HFF-Myc (cell line): ENCODE measurements around the gene HOXC9.

Source experiments
- DNase-seq: peaks from one replicate; pipeline ENCODE4 v3.0.0-alpha.2; 2011; ENCODE audit warnings: low read depth; ENCODE audit errors: extremely low read depth
- H3K4me3 ChIP-seq: replicated peaks from 2 replicates; pipeline ENCODE4 v1.5.1; 2011; ENCODE audit warnings: low read depth, mild to moderate bottlenecking, control low read depth, low read length
- CTCF ChIP-seq: IDR thresholded peaks from 2 replicates; pipeline ENCODE4 v1.5.1; 2012; ENCODE audit warnings: mild to moderate bottlenecking, low read depth, low read length, control low read depth; ENCODE audit errors: missing control alignments

The HOXC9 gene

GRCh38 chr12:54017878-54018467 is 18.0 kb downstream of the HOXC9 start:
- no peak for TF ChIP-seq CTCF
- peak overlapping the region; percentile 52 for H3K4me3 ChIP-seq
- DNase-seq, result no peak

- DNase-seq, result no peak
- no peak for TF ChIP-seq CTCF
- peak overlapping the region; percentile 52 for H3K4me3 ChIP-seq
Measured at GRCh38 chr12:54018468-54018984, 18.6 kb downstream of the HOXC9 start.

GRCh38 chr12:54019091-54019811 is 19.3 kb downstream of the HOXC9 start:
- DNase-seq, result no peak
- no peak overlapping the region for H3K4me3 ChIP-seq
- TF ChIP-seq CTCF, result no peak

- H3K4me3 ChIP-seq, result no peak overlapping the region
- no peak for DNase-seq
- no peak for TF ChIP-seq CTCF
Measured at GRCh38 chr12:54019924-54020590, 20.1 kb downstream of the HOXC9 start.

- H3K4me3 ChIP-seq, result no peak overlapping the region
- TF ChIP-seq CTCF, result no peak
- no peak for DNase-seq
Measured at GRCh38 chr12:54020591-54021405, 20.8 kb downstream of the HOXC9 start.

- DNase-seq, result no peak
- no peak overlapping the region for H3K4me3 ChIP-seq
Measured at GRCh38 chr12:54021432-54022013, 21.6 kb downstream of the HOXC9 start.

More at GRCh38 chr12:54021432-54022013, 21.6 kb downstream of the HOXC9 start:
- no peak for TF ChIP-seq CTCF
